Measurements from ENCODE around the gene SORBS2.

DNA sequence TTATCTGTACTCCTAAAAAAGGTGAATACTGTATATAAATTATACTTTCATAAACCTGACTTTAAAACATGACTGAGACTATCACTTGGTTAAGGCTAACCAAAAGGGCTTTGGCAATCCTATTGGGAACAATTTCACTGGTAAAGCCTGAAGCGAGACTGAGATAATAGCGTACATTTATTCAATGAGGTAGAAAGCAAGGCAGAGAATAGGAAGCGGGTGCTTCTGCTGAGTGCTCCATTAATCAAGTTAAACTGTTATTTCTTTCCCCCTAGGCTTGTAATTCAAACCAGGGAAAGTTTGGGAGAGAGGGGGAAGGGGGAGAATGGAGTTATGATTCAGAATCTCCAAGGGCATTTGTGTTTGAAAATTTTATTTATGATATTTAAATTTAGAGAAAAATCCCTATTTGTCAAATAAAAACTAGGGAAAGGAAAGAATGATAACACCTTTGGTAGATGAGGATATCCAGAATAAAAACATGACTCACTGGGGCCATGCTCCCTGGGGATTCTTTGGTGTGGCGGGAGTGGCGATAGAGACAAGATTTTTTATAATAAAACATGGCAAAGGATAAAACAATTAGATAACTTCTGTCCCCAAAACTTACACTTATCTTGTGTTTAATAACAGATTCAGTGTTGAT, 34.6 kb upstream of the SORBS2 start:
- TF ChIP-seq, protein P1, sequence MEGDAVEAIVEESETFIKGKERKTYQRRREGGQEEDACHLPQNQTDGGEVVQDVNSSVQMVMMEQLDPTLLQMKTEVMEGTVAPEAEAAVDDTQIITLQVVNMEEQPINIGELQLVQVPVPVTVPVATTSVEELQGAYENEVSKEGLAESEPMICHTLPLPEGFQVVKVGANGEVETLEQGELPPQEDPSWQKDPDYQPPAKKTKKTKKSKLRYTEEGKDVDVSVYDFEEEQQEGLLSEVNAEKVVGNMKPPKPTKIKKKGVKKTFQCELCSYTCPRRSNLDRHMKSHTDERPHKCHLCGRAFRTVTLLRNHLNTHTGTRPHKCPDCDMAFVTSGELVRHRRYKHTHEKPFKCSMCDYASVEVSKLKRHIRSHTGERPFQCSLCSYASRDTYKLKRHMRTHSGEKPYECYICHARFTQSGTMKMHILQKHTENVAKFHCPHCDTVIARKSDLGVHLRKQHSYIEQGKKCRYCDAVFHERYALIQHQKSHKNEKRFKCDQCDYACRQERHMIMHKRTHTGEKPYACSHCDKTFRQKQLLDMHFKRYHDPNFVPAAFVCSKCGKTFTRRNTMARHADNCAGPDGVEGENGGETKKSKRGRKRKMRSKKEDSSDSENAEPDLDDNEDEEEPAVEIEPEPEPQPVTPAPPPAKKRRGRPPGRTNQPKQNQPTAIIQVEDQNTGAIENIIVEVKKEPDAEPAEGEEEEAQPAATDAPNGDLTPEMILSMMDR (IDR thresholded peaks at IDR 0.05) = no peak
- no peak for TF ChIP-seq EZH2 (IDR thresholded peaks at IDR 0.05; ENCODE audit: borderline replicate concordance, insufficient read depth, low read depth, low read length, poor library complexity, severe bottlenecking)
